NCI-H2081 treated with DMSO at 0.1 percent for 48 hours (cell line): ENCODE results near the gene CHAD.
"Not testable (repeated sequence)": the region's sequence is repeated elsewhere in the genome, so short reads cannot be mapped to it uniquely, and the experiment has no call there.

Source experiments
- DNase-seq: peaks from one replicate; lab custom pipeline; 2025; lab: John Stamatoyannopoulos, UW

CHAD gene

DNA sequence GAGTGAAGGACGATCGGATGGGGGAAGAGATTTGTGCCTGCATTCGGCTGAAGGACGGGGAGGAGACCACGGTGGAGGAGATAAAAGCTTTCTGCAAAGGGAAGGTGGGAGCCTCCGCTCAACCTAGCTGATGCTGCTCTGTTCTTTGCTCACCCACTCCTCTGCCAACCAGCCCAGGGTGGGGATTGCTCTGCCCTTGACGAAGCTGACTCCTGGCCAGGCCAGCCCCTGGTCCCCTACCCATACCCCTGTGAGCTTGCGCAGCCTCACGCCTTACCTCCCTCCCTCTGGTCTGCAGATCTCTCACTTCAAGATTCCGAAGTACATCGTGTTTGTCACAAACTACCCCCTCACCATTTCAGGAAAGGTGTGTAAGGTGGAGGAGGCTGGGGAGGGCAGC lies 5.2 kb upstream of the CHAD start:
- DNase-seq = no peak

- DNase-seq = not testable (repeated sequence)
These were observed 4.1 kb upstream of the CHAD start for GRCh38 chr17:50472761-50473161.

GRCh38 chr17:50472286-50472685 lies 3.6 kb upstream of the CHAD start:
- DNase-seq = no peak

DNA sequence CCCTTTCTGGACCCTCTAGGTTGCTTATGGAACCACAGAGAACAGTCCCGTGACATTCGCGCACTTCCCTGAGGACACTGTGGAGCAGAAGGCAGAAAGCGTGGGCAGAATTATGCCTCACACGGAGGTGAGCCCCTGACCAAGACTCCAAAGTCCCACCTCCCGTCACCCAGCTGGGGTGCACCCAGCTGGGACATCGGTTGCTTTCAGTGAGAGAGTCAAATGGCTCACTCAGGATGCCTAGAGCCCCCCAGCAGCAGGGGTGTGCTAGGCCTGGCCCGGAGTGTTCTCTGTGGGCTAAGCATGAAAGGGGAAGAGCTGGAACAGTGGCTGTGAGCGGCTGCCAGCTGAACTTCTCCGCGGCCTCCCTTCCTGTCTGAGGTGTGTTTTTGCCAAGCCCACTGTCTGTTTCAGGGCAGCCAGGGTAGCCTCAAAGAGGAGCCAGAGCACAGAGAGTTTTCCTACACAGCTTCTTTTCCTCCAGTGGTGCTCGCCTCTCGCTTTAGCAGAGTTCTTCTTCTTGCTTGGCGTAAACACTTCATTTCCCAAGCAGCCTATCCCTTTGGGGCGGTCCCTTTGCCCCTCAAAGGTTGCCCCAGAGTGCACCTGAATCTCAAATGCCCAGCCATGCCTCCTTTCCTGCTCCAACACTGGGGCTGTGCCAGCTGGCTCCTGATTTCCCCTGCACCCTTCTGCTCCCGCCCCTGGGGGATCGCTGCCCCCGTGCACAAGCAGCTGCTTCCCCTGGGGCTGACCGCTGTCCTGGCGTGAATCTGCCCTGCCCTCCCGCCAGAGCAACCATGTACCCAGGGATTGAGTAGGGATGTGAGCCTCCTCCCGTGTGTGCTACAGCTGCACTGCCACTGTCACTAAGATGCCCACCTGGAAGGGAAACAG lies 2.6 kb upstream of the CHAD start:
- no peak for DNase-seq

GRCh38 chr17:50470426-50470825 lies 1.7 kb upstream of the CHAD start:
- DNase-seq = no peak

DNA sequence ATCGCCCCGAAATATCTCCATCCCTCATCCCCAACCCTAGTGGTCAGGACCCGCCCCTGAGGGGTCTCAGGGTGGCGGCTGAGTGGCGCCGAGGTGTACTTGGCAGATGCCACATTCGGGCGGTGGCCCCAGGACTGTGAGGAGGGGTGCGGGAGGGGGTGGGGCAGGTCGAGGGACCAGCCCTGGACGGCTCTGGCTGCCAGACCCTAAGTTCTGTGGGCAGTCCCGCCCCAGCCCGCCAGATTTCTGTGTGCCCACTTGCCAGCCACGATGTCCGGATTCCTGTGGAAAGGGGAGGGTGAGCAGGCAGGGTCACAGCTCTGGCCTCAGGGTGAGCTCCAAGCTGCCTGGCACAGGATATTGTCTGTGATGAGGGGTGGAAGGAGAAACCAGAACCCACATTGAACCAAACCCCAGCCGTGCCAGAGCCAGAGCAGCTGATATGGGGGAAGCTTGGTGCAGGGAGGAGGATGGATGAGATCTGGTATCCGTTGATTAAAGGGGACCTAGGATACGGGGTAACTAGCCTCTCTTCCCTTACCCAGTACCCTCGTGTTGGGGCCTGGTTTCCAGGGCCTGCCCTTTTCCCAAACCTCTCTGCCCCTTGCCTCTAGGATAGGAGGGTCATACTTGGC lies 1.1 kb upstream of the CHAD start:
- DNase-seq = no peak

- DNase-seq = no peak
These were observed 527 bp upstream of the CHAD start for GRCh38 chr17:50469208-50469605.

DNA sequence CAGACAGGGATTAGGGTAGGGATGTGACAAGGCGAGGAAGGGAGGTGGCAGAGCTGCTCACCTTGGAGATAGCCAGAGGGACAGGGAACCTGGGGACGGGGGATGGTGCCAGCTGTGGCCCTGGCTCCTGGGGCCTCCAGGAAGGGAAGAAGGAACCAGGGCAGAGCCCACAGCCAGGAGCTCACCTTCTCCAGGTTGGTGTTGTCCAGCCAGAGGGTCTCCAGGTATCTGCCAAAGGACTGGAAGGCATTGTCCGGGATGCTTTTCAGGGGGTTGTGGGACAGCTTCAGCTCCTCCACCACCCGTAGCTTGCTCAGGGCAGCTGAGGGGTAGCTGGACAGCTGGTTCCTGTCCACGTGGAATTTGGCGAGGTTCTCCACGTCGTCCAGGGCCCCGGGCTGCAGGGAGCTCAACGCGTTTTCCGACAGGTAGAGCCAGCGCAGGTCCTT lies 801 bp downstream of the CHAD start:
- no peak for DNase-seq

- no peak for DNase-seq
These were observed 1.4 kb downstream of the CHAD start for GRCh38 chr17:50467114-50467854.

GRCh38 chr17:50466371-50467113 lies 2.1 kb downstream of the CHAD start:
- DNase-seq = no peak

- DNase-seq = no peak
These were observed 3.0 kb downstream of the CHAD start for GRCh38 chr17:50465635-50466034.

- no peak for DNase-seq
These were observed 3.5 kb downstream of the CHAD start for GRCh38 chr17:50465171-50465570.

DNA sequence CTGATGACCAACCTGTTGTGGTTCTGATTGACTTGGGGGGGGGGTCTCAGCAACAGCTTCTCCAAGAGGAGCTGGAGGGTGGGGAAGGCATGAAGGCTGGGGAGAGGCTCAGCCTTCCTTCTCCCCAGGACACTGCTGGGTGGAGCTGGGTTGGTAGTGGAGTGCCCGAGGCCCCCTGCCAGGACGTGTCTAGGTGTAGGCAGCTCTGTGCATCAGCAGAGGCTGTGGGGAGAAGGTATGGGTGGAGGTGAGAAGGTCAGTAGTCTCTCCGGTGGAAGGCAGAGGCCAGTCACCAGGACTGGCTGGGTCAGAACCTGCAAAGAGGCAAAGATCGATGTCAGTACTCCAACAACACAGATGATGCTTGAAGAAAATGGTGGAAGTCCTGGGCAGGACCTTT lies 3.9 kb downstream of the CHAD start:
- DNase-seq = no peak

DNA sequence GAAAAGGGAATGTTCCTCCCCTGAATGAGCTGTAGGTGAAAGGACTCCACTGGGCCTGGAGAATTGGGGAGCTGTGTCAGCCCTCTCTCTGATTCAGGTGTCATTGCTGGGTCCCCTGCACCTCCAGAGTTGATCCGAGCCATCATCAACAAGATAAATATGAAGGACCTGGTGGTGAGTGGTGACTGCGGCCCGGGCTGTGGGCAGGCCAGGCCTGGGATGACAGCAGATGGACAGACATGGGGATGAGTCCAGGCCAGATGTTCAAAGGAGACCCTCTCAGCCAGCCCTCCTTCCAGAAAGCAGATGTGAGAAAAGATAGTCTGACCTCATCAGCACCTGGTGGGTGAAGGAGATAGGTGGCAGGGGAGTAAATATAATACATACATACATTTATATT lies 4.6 kb downstream of the CHAD start:
- no peak for DNase-seq

- no peak for DNase-seq
These were observed 6.2 kb downstream of the CHAD start for GRCh38 chr17:50462446-50462845.

- DNase-seq = no peak
These were observed 7.0 kb downstream of the CHAD start for GRCh38 chr17:50461550-50462132.

DNA sequence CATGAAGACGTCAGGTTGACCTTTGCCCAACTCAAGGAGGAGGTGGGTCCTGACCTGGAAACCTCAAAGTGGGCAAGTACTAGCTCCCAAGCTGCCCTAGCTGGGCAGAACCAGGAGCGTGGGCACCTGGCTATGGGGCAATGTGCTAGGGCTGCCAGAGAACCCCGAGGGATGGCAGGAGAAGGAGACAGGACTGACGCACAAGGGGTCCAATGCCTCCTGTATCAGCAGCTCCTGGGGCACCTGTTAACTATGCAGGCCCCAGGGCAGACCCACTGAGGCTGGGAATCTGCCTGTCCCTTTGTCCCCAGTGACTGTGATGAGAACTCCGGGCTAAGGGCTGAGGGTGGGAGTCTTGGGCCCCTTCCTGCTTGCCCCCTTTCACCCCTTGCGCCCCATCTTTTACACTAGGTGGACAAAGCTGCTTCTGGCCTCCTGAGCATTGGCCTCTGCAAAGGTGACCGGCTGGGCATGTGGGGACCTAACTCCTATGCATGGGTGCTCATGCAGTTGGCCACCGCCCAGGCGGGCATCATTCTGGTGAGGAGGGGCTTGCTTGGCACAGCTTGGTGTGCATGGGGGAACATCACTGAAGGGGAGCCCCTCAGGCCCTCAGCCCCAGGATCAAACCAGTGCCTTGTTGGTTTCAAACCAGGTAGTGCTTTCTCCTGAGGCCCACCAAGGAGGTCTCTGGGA lies 7.7 kb downstream of the CHAD start:
- DNase-seq = no peak

- no peak for DNase-seq
These were observed 8.9 kb downstream of the CHAD start for GRCh38 chr17:50459756-50460155.

- DNase-seq = no peak
These were observed 9.7 kb downstream of the CHAD start for GRCh38 chr17:50458701-50459676.

GRCh38 chr17:50458270-50458669 lies 10.4 kb downstream of the CHAD start:
- no peak for DNase-seq
